Lung microvascular endothelial cell (primary cell): ENCODE data around the gene IL7R. TPM values are rescaled to one million over a fixed set of nuclear protein-coding genes. Genes with fewer than 3 reads are reported as not detected.
A peak's percentile ranks its signal among the peaks of the same experiment; 100 is the strongest.

Experiments used
- DNase-seq, 2 donors: peaks; one replicate each; pipeline versions ENCODE4 v3.0.0 to v3.0.0-alpha.2; 2010; ENCODE audit warnings: low read depth in 2 of 2
- total RNA-seq: library from RNA; depleted of rRNA; stranded (reverse); fragments of >200 nt; gene quantifications from 2 replicates; pipeline ENCODE4 v1.2.1, GENCODE V29; 2014

Gene IL7R, protein sequence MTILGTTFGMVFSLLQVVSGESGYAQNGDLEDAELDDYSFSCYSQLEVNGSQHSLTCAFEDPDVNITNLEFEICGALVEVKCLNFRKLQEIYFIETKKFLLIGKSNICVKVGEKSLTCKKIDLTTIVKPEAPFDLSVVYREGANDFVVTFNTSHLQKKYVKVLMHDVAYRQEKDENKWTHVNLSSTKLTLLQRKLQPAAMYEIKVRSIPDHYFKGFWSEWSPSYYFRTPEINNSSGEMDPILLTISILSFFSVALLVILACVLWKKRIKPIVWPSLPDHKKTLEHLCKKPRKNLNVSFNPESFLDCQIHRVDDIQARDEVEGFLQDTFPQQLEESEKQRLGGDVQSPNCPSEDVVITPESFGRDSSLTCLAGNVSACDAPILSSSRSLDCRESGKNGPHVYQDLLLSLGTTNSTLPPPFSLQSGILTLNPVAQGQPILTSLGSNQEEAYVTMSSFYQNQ
- under 0.01 and 1.3 TPM in 2 replicates for total RNA-seq

GRCh38 chr5:35856765-35857351, at the start of gene IL7R:
IL7R (plus strand) TSS chr5:35856891; CDS start chr5:35856978, 87 bp downstream.
- peak in 1 of 2 donors; percentile 45 for DNase-seq

- DNase-seq, result no peak
These were observed 46.1 kb upstream of the IL7R start for GRCh38 chr5:35810601-35811000.

DNA sequence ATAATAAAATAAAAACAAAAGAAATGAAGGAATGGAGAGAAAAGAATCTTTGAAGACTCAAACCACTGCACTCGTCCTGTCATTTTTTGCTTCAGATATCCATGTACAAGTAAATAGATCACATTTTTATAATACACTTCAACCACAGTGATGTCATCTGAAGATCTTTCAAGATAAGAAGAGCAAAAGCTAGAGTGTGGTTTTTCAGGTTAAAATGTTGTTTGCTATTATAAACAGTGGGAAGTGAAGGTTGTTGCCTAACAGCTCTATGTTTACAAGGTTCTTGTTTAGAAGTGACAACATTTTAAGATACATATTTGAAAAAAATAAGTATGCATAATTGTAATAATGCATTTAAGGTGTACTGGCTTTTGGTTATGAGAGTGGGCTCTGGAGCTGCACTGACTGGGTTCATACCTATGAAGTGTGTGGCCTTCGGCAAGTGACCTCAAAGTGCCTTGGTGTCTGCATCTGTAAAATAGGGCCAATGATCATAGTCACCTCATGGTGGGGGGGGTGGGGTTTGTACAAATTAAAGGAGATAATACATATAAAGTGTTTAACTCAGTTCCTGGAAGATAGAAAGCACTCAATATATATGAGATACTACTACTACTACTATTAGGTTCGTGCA, 45.5 kb upstream of the IL7R start:
- no peak for DNase-seq

- no peak for DNase-seq
These were observed 43.2 kb upstream of the IL7R start for GRCh38 chr5:35813521-35813920.

DNA sequence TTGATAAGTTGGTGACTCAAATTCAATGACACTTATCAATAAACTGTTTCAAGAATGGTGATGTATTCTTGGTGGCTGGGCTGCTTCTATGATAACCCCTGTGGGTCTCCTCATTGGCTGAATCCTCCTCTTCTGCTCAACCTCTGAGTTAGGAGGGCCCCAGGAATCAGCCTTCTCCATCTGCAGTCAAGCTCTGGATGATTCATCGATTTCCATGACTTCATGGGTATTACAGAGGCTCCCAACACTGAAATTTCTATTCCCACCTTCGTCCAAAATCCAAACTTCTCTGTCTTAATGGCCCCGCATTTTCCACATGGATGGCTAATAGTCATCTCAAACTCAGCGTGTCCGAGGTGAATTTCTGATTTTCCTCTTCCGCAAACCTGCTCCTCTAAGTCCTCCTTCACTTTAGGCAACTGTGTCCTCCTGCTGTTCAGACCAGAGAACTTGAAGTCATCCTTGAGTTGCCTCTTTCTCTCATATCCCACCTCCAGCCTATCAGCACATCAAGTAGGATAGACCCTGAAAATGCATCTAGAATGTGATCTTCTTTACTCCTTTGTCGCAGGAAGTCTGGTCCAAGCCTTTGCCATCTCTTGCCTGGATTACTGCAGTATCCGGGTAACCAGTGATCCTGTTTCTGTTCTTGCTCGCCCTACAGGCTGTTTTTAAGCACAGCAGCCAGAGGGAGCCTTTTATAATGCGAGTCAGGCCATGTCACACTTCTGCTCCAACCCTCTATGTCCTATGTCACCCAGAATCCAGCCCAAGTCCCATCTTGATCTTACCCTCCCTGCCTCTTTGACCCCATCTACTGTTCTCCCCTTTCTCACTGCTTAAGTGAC, 41.4 kb upstream of the IL7R start:
- DNase-seq, result peak; percentile 18 to 61

DNA sequence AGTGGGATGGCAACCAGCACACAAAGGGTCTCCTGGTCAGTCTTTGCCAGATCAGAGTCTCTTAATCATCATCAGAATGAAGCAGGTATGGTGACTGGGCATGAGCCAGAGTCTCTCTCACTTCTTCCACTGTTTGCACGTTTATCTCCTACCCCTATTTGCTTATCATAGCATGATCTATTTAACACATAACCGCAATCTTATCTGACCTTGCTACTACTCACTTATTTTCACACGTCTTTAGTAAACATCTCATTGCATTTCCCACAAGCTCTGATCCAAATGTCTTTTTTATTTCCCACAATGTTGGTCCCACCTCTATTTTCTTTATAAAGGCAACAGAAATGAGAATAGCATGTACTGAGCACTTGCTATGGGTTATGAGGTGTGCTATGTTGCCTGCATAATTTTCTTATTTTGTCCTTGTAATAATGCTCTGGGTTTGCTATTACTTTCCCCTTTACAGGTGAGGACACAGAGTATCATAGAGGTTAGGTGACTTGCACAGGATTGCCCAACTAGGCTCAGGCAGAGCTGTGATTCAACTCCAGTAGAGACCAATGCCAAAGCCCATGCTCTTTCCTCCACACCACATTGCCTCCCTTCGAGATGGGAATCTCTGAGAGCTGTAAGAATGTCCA, 39.7 kb upstream of the IL7R start:
- DNase-seq, result no peak

GRCh38 chr5:35819026-35819425, 37.7 kb upstream of the IL7R start:
- DNase-seq, result no peak

DNA sequence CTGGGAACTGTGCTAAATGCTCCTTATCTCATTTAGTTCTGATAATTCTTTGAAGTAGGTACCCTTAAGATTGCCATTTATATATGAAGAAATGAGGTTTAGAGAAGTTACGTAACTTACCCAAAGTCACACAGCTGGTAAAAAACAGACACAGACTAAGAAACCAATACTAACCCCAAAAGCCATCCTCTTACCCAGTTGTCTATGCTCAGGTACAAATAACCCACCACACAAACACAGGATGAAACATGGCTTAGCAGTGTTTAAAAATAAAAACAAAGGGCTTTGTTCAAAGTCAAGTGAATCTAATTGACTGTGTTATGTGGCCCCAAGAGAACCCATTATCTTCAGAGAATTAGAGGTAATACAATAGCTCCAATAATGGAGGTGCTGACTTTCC, 37.0 kb upstream of the IL7R start:
- no peak for DNase-seq

- no peak for DNase-seq
These were observed 36.0 kb upstream of the IL7R start for GRCh38 chr5:35820735-35821134.

DNA sequence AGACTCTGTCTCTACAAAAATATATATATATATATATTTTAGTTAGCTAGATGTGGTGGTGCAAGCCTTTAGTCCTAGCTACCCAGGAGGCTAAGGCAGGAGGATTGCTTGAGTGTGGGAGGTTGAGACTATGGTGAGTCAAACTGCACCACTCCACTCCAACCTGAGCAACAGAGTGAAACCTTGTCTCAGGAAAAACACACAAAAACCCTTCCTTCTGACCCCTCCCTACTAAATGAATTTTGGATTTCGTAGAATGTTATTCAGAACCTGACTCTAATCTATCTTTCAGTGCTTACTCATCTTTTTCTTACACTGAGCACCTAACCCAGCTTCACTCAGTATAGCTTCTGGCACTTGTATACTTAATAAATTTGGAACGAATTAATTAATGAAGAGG, 35.2 kb upstream of the IL7R start:
- no peak for DNase-seq

GRCh38 chr5:35822511-35822910, 34.2 kb upstream of the IL7R start:
- DNase-seq, result no peak

- DNase-seq, result no peak
These were observed 33.2 kb upstream of the IL7R start for GRCh38 chr5:35823347-35824098.

DNA sequence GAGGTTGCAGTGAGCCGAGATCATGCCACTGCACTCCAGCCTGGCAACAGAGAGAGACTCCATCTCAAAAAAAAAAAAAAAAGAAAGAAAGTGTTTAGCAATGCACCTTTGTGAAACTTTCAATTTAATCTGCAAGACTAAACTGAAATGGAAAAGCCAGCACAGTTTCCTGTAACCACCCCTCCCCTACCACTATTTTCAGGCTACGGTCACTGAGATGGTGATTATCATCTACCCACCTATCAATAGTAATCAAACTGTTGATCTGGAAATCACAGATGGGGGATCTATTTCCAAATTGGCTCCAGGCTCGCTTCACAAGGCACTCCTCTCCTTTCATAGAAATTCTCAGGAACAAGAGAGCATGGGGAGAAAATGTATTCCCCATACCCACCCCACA, 30.6 kb upstream of the IL7R start:
- DNase-seq, result no peak

DNA sequence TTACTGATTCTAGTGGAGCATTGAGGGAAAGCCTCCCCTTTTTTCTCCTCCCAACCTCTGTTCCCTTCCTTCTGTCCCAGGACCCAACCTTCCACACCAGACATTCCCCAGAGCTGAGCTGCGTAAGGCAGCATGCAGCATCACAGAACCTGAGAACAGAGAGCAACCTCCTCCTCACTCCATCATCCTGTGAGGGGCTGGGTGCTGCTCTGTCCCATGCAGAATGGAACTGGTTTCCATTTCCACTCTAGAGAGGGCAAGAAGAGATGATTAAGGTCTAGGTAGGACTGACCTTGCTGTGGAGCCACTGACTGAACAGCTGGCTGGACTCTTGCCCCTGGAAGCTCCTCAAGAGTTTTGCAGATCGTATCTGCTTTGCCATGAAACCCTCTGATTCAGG, 30.1 kb upstream of the IL7R start:
- DNase-seq, result no peak

DNA sequence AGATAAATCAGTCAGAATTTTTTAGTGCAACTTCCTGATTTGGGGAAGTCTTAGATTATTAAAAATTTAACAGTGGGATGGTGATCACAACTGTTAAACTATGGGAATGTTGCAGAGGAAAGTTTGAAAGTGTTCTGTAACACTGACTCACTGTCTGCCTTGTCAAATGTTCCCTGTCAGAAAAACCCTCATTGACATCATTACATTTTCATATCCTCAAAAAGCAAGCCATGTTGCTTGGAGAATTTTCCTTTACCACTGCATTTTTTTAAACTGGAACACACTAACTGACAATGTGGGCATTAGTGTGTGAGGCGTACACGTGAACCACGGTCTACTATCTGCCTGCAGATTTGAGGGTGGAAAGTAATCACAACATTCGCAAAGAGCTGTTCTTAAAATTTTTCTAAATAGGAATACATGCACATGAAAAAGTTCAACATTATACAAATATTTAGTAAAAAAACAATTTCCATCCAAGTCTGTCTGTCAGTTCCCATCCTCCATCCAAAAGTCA, 28.6 kb upstream of the IL7R start:
- DNase-seq, result no peak

DNA sequence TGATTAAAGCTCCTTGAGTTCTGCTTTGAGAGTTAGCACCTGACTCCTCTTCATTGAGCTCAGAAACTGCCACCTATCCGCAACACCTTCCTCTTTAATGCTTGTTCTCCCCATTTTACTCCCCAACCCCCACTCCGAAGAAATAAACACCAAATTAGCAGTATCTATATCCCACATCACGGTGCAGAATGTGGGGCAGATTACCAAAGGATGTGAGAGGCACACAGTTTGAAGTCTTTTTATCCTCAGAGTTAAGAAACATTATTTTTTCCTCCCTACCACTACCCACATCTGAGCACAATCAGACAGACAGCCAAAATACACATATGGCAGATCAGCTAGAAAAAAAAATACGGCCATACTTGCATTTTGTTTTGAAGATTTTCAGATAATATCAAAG, 26.1 kb upstream of the IL7R start:
- DNase-seq, result no peak

GRCh38 chr5:35832762-35833161, 23.9 kb upstream of the IL7R start:
- no peak for DNase-seq

DNA sequence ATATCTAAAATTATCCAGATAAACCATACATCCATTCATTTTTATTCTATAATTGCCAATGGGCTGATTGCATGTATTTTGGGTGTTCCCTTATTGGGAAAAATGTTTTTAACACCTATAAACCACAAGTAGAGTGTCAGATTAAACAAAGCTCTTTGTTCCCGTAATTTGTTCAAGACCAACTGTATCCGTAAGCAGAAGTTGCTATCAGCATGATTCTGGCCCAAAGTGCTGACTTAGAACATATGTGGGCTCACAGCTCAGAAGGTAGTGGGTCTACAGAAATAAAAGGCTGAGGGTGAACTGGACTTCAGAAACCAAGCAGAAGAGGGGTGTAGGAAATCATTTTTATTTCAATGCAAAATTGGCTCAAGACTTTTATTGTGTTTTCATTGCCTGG, 23.5 kb upstream of the IL7R start:
- no peak for DNase-seq

GRCh38 chr5:35835796-35836742, 20.6 kb upstream of the IL7R start:
- no peak for DNase-seq
